ENCODE measurements around the gene PAK5. TPM values are rescaled to one million over a fixed set of nuclear protein-coding genes. Genes with fewer than 3 reads are reported as not detected.

PAK5 gene
- polyA plus RNA-seq, 1 of the 3 experiments (the other 2 are of a cell fraction), result 0.03 TPM

- Histone ChIP-seq H3K9me3 (no peaks in the 10 kb centered on the region), H3K4me2 (no peak overlapping the region), H3K9me2 (no peaks in the 10 kb centered on the region), H3F3A (replicated peaks; ENCODE audit: insufficient read depth) (no peaks in the 10 kb centered on the region), H3K27me3 (ENCODE audit: insufficient read depth) (no peaks in the 10 kb centered on the region), H3K9ac (no peak overlapping the region), H3K79me2 (ENCODE audit: insufficient read depth) (no peaks in the 10 kb centered on the region), H2AFZ (ENCODE audit: low read depth) (no peak overlapping the region), H3K4me3 (ENCODE audit: low read depth in 2 of 2, low read length in 1 of 2) (no peak overlapping the region), H4K20me1 (ENCODE audit: insufficient read depth) (no peaks in the 10 kb centered on the region), H3K36me3 (replicated peaks in 1 of 2; ENCODE audit: control insufficient read depth in 1 of 2, insufficient read depth in 2 of 2, low read length in 1 of 2) (no peaks in the 10 kb centered on the region), H3K27ac (ENCODE audit: low read depth in 2 of 2, low read length in 1 of 2) (no peak overlapping the region), H3K4me1 (ENCODE audit: control insufficient read depth in 1 of 2, insufficient read depth in 2 of 2, low read depth in 1 of 2, low read length in 1 of 2) (no peaks in the 10 kb centered on the region)
- TF ChIP-seq, protein P1, sequence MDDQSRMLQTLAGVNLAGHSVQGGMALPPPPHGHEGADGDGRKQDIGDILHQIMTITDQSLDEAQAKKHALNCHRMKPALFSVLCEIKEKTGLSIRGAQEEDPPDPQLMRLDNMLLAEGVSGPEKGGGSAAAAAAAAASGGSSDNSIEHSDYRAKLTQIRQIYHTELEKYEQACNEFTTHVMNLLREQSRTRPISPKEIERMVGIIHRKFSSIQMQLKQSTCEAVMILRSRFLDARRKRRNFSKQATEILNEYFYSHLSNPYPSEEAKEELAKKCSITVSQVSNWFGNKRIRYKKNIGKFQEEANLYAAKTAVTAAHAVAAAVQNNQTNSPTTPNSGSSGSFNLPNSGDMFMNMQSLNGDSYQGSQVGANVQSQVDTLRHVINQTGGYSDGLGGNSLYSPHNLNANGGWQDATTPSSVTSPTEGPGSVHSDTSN (IDR thresholded peaks at IDR 0.05), result no peak
- TF ChIP-seq FOXM1 (IDR thresholded peaks at IDR 0.05; ENCODE audit: low read depth) (no peak), GATA2 (CRISPR knock-in tag; IDR thresholded peaks at IDR 0.05) (no peak), FOXJ3 (CRISPR knock-in tag; IDR thresholded peaks at IDR 0.05) (no peak), NRF1 (IDR thresholded peaks at IDR 0.05; ENCODE audit: low read depth, low read length) (no peak), MXI1 (IDR thresholded peaks at IDR 0.05; ENCODE audit: low read depth, low read length) (no peak), EZH2phosphoT487 (IDR thresholded peaks at IDR 0.05; ENCODE audit: borderline replicate concordance, low read depth) (no peak), GABPA (IDR thresholded peaks at IDR 0.05; ENCODE audit: low read depth) (no peak), USF1 (IDR thresholded peaks at IDR 0.05; ENCODE audit: borderline replicate concordance, low read depth) (no peak), MEF2A (IDR thresholded peaks at IDR 0.05; ENCODE audit: borderline replicate concordance, low read depth) (no peak), TAF1 (IDR thresholded peaks at IDR 0.05; ENCODE audit: borderline replicate concordance, low read depth, low read length) (no peak), RXRA (IDR thresholded peaks at IDR 0.05; ENCODE audit: borderline replicate concordance, low read depth) (no peak), FOSL2 (IDR thresholded peaks at IDR 0.05; ENCODE audit: borderline replicate concordance, low read depth) (no peak), TEAD4 (IDR thresholded peaks at IDR 0.05; ENCODE audit: borderline replicate concordance, insufficient read depth) (no peak)
- TF ChIP-seq, protein P2, sequence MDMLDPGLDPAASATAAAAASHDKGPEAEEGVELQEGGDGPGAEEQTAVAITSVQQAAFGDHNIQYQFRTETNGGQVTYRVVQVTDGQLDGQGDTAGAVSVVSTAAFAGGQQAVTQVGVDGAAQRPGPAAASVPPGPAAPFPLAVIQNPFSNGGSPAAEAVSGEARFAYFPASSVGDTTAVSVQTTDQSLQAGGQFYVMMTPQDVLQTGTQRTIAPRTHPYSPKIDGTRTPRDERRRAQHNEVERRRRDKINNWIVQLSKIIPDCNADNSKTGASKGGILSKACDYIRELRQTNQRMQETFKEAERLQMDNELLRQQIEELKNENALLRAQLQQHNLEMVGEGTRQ (IDR thresholded peaks at IDR 0.05; ENCODE audit: borderline replicate concordance, low read depth, low read length), result no peak
- DNase-seq, result no peak
- ChIA-PET POLR2A (no interaction called here), CTCF (no interaction called here)
- WGBS (ENCODE audit: low lambda C conversion rate), result 29% methylated on average over 4 of the region's 4 CpGs
Measured at GRCh38 chr20:9739991-9740390, 98.9 kb downstream of the PAK5 start.

GRCh38 chr20:9736373-9736772 lies 102.5 kb downstream of the PAK5 start:
- DNase-seq, result no peak
- no peaks in the 10 kb centered on the region for H3K36me3 ChIP-seq (replicated peaks in 1 of 2; ENCODE audit: control insufficient read depth in 1 of 2, insufficient read depth in 2 of 2, low read length in 1 of 2)
- no peaks in the 10 kb centered on the region for H3K9me3 ChIP-seq
- no peaks in the 10 kb centered on the region for H3K4me1 ChIP-seq (ENCODE audit: control insufficient read depth in 1 of 2, insufficient read depth in 2 of 2, low read depth in 1 of 2, low read length in 1 of 2)
- CTCF ChIA-PET, result interaction anchor here (0.6 kb wide), 1 partner anchor 18 kb away, joined by 3 read pairs; no protein-coding TSS in a partner anchor
- TF ChIP-seq, protein P1 (IDR thresholded peaks at IDR 0.05), result no peak
- TF ChIP-seq GABPA (IDR thresholded peaks at IDR 0.05; ENCODE audit: low read depth) (no peak), TAF1 (IDR thresholded peaks at IDR 0.05; ENCODE audit: borderline replicate concordance, low read depth, low read length) (no peak), RCOR1 (IDR thresholded peaks at IDR 0.05; ENCODE audit: low read length) (no peak), ELF1 (IDR thresholded peaks at IDR 0.05) (no peak), CTCF (IDR thresholded peaks at IDR 0.05) (no peak)
- H3K4me3 ChIP-seq (ENCODE audit: low read depth in 2 of 2, low read length in 1 of 2), result no peak overlapping the region
- no peaks in the 10 kb centered on the region for H3K9me2 ChIP-seq
- H4K20me1 ChIP-seq (ENCODE audit: insufficient read depth), result no peaks in the 10 kb centered on the region
- H3K9ac ChIP-seq, result no peak overlapping the region
- POLR2A ChIA-PET, result no interaction called here
- H3K27me3 ChIP-seq (ENCODE audit: insufficient read depth), result no peaks in the 10 kb centered on the region
- H3F3A ChIP-seq (replicated peaks; ENCODE audit: insufficient read depth), result no peaks in the 10 kb centered on the region
- WGBS (ENCODE audit: low lambda C conversion rate), result 36% methylated on average over 2 of the region's 2 CpGs
- no peak overlapping the region for H3K27ac ChIP-seq (ENCODE audit: low read depth in 2 of 2, low read length in 1 of 2)
- no peak overlapping the region for H3K4me2 ChIP-seq
- H2AFZ ChIP-seq (ENCODE audit: low read depth), result no peak overlapping the region
- H3K79me2 ChIP-seq (ENCODE audit: insufficient read depth), result no peaks in the 10 kb centered on the region

Measured in SK-N-SH (cell line).